SU-DHL-6 (cell line): ENCODE data around the gene DENND1C.

Experiments used
- H2AFZ ChIP-seq: fragments of 200-600 bp; sonication (generic); 2 replicates; pipeline ENCODE4 v1.6.1; 2014; ENCODE audit warnings: low read depth, mild to moderate bottlenecking, moderate library complexity, mixed read lengths, antibody characterized with exemption, low read length; ENCODE audit not compliant: severe bottlenecking
- H3F3A ChIP-seq: fragments of 200-600 bp; shearing (Covaris generic); 2 replicates; pipeline ENCODE4 v1.6.0; 2016; ENCODE audit warnings: antibody characterized with exemption, mild to moderate bottlenecking; ENCODE audit not compliant: insufficient read depth
- H3K27ac ChIP-seq: fragments of 200-600 bp; sonication (generic); 2 replicates; pipeline ENCODE4 v1.5.1; 2016; ENCODE audit warnings: low read depth, mild to moderate bottlenecking, low read length, moderate library complexity, mixed read lengths
- H3K27me3 ChIP-seq: fragments of 200-600 bp; sonication (generic), shearing (Covaris generic); 2 replicates; pipeline ENCODE4 v1.6.0; 2014; ENCODE audit warnings: mild to moderate bottlenecking, low read length
- H3K36me3 ChIP-seq: fragments of 200-600 bp; sonication (generic); 2 replicates; pipeline ENCODE4 v1.6.1; 2014; ENCODE audit warnings: mild to moderate bottlenecking, low read length, mixed read lengths
- H3K4me2 ChIP-seq: fragments of 300-600, 200-600 bp; shearing (Covaris generic), sonication (generic); 2 replicates; pipeline ENCODE4 v1.6.0; 2014; ENCODE audit warnings: low read length, low read depth, mild to moderate bottlenecking; ENCODE audit not compliant: poor library complexity, severe bottlenecking
- H3K4me3 ChIP-seq: fragments of 200-600 bp; sonication (generic); 2 replicates; pipeline ENCODE4 v1.5.1; 2014; ENCODE audit warnings: antibody characterized with exemption, low read length, mild to moderate bottlenecking, mixed read lengths; ENCODE audit not compliant: insufficient read depth, poor library complexity, severe bottlenecking
- H3K79me2 ChIP-seq: fragments of 200-600 bp; sonication (generic); 2 replicates; pipeline ENCODE4 v1.6.1; 2014; ENCODE audit warnings: mild to moderate bottlenecking, low read length, moderate library complexity; ENCODE audit not compliant: insufficient read depth
- H3K9ac ChIP-seq: fragments of 200-600 bp; sonication (generic); 2 replicates; pipeline ENCODE4 v1.7.0; 2014; ENCODE audit warnings: mild to moderate bottlenecking, low read length
- H3K9me2 ChIP-seq: fragments of 200-600 bp; sonication (generic); replicated peaks from 2 replicates; pipeline ENCODE4 v1.6.1; 2014; ENCODE audit warnings: low read length; ENCODE audit not compliant: insufficient read depth
- H3K9me3 ChIP-seq: fragments of 200-600 bp; sonication (generic); 2 replicates; pipeline ENCODE4 v1.6.1; 2014; ENCODE audit warnings: low read length, mixed read lengths; ENCODE audit not compliant: insufficient read depth
- H4K20me1 ChIP-seq: fragments of 200-600 bp; sonication (generic); 2 replicates; pipeline ENCODE4 v1.6.1; 2014; ENCODE audit warnings: low read depth, mild to moderate bottlenecking, antibody characterized with exemption, low read length, moderate library complexity, mixed read lengths
- EZH2phosphoT487 ChIP-seq: fragments of 200-600 bp; sonication (generic), shearing (Covaris generic); conservative IDR thresholded peaks from 2 replicates; pipeline ENCODE4 v1.6.1; 2018; ENCODE audit warnings: mild to moderate bottlenecking, antibody characterized with exemption, low read length, moderate library complexity, mixed read lengths
- TF ChIP-seq, protein P1 (sequence below): fragments of 200-600 bp; sonication (generic); IDR thresholded peaks from one replicate; pipeline ENCODE4 v1.5.1; 2017; ENCODE audit warnings: antibody characterized with exemption, mild to moderate bottlenecking, low read length, moderate library complexity; ENCODE audit not compliant: insufficient read depth, poor library complexity, severe bottlenecking

The DENND1C gene

DNA sequence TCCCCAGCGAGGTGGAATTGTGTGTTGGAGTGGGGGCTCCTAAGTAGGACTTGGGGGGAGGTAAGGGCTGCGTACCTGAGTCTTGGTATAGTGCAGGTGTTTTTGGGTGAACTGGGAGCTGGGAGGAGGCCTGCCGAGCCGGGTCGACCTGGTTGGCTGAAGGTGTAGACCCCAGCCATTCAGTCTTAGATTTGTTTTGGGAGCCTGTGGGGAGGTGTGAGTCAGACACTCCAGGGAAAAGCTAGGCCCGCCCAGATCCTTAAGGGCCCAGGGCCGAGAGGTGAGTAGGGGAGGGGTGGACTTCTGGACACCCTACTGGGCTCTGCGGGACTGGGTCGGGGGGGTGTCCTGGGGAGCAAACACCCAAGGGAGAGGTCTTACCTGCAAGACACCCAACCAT, 16.6 kb downstream of the DENND1C start:
- Histone ChIP-seq H3K36me3 (no peaks in the 10 kb centered on the region), H3K4me2 (peak overlapping the region; percentile 10), H3K79me2 (no peaks in the 10 kb centered on the region), H3K27me3 (no peaks in the 10 kb centered on the region), H2AFZ (no peak overlapping the region), H3K9me2 (no peaks in the 10 kb centered on the region), H3K9me3 (no peaks in the 10 kb centered on the region), H3F3A (no peaks in the 10 kb centered on the region), H4K20me1 (no peaks in the 10 kb centered on the region), H3K9ac (no peak overlapping the region), H3K4me3 (no peak overlapping the region), H3K27ac (no peak overlapping the region)
- TF ChIP-seq, protein P1, sequence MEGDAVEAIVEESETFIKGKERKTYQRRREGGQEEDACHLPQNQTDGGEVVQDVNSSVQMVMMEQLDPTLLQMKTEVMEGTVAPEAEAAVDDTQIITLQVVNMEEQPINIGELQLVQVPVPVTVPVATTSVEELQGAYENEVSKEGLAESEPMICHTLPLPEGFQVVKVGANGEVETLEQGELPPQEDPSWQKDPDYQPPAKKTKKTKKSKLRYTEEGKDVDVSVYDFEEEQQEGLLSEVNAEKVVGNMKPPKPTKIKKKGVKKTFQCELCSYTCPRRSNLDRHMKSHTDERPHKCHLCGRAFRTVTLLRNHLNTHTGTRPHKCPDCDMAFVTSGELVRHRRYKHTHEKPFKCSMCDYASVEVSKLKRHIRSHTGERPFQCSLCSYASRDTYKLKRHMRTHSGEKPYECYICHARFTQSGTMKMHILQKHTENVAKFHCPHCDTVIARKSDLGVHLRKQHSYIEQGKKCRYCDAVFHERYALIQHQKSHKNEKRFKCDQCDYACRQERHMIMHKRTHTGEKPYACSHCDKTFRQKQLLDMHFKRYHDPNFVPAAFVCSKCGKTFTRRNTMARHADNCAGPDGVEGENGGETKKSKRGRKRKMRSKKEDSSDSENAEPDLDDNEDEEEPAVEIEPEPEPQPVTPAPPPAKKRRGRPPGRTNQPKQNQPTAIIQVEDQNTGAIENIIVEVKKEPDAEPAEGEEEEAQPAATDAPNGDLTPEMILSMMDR: no peak
- TF ChIP-seq EZH2phosphoT487: no peak

DNA sequence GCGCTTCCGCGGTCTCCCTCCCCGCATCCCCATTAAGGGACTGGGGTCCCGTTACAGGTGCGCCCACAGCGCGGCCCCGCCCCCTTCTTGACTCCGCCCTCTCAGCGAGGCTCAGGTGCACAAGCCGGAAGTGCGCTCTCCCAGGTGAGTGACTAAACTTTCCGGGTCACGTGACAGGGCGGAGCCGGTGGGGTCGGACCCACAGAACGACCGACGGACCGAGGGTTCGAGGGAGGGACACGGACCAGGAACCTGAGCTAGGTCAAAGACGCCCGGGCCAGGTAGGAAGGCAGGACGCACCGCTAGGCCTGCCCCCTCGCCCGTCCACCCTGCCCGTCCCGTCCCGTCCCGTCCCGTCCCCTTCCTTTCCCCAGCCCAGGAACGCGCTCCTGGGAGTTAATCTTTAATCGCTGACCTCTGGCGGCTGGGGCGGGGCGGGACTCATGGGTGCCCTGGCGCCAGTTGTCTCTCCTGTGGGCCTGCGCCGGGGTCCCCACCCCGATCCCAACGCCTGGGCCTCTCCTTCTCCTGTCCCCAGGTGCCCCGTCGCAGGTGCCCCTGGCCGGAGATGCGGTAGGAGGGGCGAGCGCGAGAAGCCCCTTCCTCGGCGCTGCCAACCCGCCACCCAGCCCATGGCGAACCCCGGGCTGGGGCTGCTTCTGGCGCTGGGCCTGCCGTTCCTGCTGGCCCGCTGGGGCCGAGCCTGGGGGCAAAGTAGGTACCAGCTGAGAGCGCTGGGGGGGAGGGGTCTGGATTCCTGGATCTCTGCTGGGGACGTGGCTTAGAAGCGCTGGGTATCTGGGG, 17.3 kb downstream of the DENND1C start, which contains the start of gene CRB3:
CRB3 (plus strand) TSS at position 202 of the 804 bp plus-strand sequence; CDS start at position 633, 431 bp downstream.
- Histone ChIP-seq H3K9me3 (no peaks in the 10 kb centered on the region), H3K4me3 (no peak within 1 kb of the TSS), H3K27ac (no peak within 1 kb of the TSS), H3K36me3 (no peaks in the 10 kb centered on the region), H3F3A (no peaks in the 10 kb centered on the region), H3K79me2 (no peaks in the 10 kb centered on the region), H2AFZ (no peak within 1 kb of the TSS), H3K9ac (no peak within 1 kb of the TSS), H3K27me3 (no peaks in the 10 kb centered on the region), H3K4me2 (peak within 1 kb of the TSS; percentile 10), H3K9me2 (no peaks in the 10 kb centered on the region), H4K20me1 (no peaks in the 10 kb centered on the region)
- no peak for TF ChIP-seq EZH2phosphoT487
- TF ChIP-seq, protein P1: no peak

DNA sequence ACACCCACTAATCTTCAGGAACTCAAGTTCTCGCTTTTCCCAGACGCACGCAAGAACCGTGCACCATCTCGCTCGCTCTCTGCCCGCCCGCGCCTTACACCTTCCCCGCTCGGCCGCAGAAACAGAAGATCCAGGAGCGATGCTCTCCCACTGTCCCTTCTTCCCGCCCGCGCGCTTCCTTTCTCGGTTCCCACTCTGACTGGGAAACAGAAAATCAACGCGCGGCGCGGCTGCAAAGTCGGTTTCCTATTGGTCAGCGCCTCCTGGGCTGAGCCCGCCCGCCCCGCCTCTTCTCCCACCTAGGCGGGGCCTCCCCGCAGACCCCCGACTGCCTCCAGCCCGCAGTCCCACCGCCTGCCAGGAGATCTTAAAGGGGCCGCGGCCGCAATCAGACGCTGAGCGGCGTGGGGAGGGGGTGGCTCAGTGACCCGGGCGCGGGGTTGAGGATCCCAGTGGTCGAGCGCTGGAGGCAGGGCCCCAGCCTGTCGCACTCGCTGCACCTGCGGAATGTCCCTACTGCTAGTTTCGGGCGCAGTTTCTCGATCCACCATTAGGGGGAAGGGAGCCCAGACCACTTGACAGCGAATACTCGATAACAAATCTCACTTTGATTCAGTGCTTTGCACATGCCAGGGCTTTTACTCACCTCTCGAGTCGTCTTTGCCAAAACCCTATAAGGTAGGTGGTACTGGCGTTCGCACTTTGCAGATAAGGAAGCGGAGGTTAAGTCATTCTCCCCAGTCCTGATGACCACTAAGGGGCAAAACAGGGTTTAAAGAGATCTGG, 21.3 kb downstream of the DENND1C start:
- H3K9me2 ChIP-seq: no peaks in the 10 kb centered on the region
- no peak for TF ChIP-seq EZH2phosphoT487
- TF ChIP-seq, protein P1: peak; percentile 9
- H3K27ac ChIP-seq: peak overlapping the region; percentile 60
- H3K79me2 ChIP-seq: no peaks in the 10 kb centered on the region
- H4K20me1 ChIP-seq: no peaks in the 10 kb centered on the region
- no peaks in the 10 kb centered on the region for H3K9me3 ChIP-seq
- peak overlapping the region; percentile 74 for H3K4me2 ChIP-seq
- H2AFZ ChIP-seq: peak overlapping the region; percentile 85
- peak overlapping the region; percentile 68 for H3K9ac ChIP-seq
- peak overlapping the region; percentile 54 for H3K4me3 ChIP-seq
- no peaks in the 10 kb centered on the region for H3F3A ChIP-seq
- no peaks in the 10 kb centered on the region for H3K36me3 ChIP-seq
- H3K27me3 ChIP-seq: no peaks in the 10 kb centered on the region
